NCI-H2081 (cell line): ENCODE measurements around the gene TUBAL3.
A peak's percentile ranks its signal among the peaks of the same experiment; 100 is the strongest.
"Not testable (repeated sequence)": the region's sequence is repeated elsewhere in the genome, so short reads cannot be mapped to it uniquely, and the experiment has no call there.

ENCODE experiments used
- DNase-seq, 2 experiments: peaks; one replicate each; lab custom pipeline; 2025; lab: John Stamatoyannopoulos, UW

The TUBAL3 gene

DNA sequence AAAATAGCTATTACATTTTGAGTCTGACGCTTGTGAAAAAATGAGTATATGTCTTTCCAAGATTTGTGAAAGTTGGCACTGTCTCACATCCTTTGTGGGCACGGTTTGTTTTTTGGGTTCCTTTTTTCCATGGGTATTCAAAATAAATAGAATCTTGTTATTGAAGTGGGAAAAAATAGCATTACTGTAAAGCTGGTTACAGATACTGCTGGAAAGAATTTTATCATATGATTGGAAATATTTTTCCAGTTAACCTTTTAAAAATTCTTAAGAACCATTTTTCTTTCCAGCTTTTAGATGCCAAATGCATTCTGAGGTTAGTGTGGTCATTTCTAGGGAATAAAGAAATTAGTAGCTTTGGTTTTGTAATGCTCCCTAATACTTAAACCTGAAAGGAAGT lies 19.1 kb upstream of the TUBAL3 start:
- DNase-seq: no peak

DNA sequence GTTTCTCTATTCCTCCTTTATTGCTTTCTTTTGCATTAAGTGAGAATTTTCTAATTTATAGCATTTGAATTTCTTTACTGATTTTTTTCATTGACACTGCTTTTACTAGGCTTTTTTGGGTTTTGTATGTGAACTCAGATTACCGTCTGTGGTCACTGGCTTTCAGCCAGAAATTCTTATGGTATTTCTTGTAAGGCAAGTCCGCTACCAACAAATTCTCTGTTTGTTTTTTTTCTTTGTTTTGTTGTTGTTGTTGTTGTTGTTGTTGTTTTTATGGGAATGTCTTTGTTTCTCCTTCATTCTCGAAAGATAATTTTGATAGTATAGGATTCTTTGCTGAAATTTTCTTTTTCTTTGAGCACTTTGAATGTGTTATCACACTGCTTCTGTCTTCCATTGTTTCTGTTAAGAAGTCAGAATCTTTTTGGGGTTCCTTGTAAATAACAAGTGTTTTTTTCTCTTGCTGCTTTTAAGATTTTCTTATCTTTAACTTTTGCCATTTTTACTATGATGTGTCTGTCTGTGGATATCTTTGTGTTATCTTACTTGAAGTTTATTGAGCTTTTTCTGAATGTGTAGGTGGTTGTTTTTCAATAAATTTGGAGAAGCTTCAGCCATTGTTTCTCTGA lies 15.0 kb upstream of the TUBAL3 start:
- DNase-seq: no peak

GRCh38 chr10:5418584-5418983 lies 14.0 kb upstream of the TUBAL3 start:
- DNase-seq: no peak

DNA sequence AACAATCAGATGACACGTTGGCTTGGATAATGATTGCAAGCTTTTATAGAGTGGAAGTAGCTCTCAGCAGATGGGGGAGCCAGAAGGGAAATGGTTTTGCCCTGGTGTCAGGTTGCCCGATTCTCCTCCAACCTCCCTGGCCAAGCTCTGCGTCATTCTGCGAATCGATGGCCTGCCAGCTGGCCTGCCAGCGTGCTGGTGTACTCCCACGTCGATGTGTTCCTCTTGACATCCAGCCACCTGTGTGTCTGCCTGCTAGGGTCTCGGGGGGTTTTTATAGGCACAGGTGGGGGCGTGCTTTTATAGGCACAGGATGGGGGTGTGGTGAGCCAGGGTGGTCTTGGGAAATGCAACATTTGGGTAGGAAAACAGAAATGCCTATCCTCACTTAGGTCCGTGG lies 12.4 kb upstream of the TUBAL3 start:
- peak in 1 of 2 experiments; percentile 3 for DNase-seq

- peak in 1 of 2 experiments; percentile 42 for DNase-seq
Observed at GRCh38 chr10:5413012-5413938, 8.6 kb upstream of the TUBAL3 start.

DNA sequence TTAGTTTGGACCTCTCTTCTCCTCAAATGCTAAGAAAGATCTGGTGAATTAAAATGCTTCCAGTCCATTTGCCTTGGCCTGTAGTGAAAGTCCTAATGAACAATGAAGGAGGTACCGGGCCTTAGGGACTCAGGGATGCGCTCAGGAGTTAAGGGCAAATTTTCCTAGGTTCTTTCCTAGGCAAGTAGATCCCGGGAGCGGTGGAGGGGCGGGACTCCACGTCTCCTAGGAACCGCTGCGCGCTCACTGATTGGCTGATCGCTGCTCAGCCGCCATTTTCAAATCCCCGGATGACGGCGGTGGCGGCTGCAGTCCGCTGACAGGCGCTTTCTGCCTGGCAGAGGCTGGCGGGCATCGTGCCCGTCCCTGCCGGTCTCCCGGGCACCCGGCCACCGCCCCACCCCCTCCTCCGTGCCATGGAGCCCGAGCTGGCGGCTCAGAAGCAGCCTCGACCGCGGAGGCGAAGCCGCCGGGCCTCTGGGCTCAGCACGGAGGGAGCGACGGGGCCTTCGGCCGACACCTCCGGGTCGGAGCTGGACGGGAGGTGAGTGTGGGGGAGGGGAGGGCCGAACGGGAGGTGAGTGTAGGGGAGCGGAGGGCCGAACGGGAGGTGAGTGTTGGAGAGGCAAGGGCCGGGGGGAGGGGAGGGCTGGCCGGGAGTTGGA lies 7.8 kb upstream of the TUBAL3 start, which contains the start of gene NET1:
TSS of gene NET1 (plus strand) at position 281 of the 665 bp plus-strand sequence. CDS start at position 417, 136 bp downstream.
- peak; percentile 78 to 90 for DNase-seq

- no peak for DNase-seq
Observed at GRCh38 chr10:5411941-5412276, 7.3 kb upstream of the TUBAL3 start.

DNA sequence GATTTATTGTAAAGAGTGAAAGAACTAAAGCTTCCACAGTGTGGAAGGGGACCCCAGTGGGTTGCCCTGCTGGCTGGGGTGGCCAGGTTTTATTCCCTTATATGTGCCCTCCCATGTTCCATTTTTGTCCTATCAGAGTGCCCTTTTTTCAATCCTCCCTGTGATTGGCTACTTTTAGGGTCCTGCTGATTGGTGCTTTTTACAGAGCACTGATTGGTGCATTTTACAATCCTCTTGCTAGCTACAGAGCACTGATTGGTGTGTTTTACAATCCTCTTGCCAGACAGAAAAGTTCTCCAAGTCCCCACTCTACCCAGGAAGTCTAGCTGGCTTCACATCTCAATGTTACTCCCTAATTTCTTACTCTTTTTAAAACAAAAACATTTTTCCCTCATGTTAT lies 6.2 kb upstream of the TUBAL3 start:
- DNase-seq: not testable (repeated sequence)

DNA sequence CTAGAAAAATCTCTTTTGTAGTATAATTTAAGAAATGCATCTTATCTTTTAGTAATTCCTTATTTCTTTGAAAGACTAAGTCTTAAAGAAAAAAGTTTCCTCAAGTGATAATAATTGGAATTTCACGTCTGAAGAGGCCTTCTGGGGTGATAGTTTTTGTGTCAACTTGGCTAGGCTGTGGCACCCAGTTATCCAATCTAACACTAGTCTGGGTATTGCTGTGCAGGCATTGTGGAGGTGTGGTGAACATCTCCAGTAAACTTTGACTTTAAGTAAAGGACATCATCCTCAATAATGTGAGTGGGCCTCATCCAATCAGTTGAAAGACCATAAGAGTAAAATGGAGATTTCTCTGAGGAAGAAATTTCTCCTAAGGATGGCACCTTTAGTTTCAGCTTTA lies 2.3 kb upstream of the TUBAL3 start:
- DNase-seq: no peak

- no peak for DNase-seq
Observed at GRCh38 chr10:5402798-5403197, 1.8 kb downstream of the TUBAL3 start.

GRCh38 chr10:5400468-5401240 lies 4.0 kb downstream of the TUBAL3 start:
- DNase-seq: peak; percentile 19 to 54

DNA sequence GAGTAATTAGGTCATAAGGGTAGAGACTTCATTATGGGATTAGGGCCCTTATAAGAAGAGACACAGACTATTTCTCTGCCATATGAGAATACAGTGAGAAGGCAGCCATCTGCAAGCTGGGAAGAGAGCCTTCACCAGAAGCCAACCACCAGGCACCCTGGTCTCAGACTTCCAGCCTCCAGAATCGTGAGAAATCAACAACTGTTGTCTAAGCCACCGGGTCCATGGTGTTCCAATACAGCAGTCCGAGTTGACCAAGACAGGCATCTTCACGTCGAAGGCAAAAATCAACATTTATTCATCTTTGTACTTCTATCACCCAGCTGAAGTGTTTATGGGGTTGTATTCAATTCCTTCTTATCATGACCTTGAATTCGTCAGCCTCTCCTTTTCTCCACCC lies 5.3 kb downstream of the TUBAL3 start:
- no peak for DNase-seq

DNA sequence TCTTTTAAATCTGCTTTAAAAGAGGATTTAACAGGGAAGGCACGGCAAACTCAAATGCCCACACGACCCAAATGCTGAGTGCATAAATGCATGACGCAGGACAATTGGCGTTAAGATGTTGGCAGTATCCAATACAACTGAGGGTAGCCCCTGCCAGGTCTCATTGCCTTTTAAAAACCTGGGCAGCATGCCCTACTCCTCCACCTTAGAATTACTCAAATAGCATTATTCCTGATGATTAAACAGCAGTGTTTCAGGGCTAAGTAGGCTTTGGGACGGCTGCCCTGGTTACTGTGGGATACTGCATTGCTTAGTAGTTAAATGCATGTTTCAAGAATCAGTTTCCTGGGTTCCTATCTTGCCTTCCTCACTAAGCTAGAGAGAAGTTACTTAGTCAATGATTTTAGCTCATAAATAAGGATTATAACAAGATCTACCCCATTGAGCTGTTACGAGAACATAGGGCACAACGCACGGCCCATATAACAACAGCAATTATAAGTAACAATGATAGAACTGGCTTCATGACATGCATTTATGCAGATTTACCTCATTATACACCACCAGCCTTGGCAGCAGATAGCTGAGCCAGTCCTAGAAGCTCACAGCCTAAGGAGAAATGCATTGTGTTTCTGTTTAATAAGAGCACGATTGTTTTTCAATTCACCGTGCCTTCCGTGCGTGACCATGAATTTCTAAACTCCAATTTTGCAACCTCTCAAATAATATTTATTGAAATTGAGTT lies 7.9 kb downstream of the TUBAL3 start:
- DNase-seq: peak; percentile 36 to 73

DNA sequence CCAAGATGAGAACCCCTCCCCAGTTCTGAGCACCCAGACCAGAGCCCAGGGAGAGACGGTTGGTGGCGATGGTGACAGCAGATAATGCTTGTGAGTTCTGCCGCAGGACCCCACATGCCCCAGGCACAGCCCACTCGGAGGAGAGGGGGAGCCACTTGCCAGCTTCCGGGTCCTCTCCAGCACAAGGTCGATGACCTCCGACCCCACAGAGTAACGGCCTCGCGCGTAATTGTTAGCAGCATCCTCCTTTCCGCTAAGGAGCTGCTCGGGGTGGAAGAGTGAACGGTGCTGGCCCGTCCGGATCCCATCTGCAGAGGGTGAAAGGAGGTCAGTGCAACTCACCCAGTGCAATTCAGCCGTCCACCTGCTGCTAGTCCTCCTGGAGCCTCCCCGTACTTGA lies 9.5 kb downstream of the TUBAL3 start:
- DNase-seq: no peak

DNA sequence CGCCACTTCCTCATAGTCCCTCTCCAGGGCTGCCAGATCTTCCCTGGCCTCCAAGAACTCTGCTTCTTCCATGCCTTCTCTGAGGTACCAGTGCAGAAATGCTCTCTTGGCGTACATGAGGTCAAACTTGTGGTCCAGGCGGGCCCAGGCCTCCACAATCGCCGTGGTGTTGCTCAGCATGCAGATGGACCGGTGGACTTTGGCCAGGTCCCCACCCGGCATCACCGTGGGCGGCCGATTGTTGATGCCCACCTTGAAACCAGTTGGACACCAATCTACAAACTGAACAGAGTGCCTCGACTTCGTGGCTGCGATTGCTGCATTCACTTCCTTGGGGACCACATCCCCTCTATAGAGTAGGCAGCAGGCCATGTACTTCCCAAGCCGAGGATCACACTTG lies 11.1 kb downstream of the TUBAL3 start:
- DNase-seq: no peak

- DNase-seq: no peak
Observed at GRCh38 chr10:5391790-5392189, 12.8 kb downstream of the TUBAL3 start.

DNA sequence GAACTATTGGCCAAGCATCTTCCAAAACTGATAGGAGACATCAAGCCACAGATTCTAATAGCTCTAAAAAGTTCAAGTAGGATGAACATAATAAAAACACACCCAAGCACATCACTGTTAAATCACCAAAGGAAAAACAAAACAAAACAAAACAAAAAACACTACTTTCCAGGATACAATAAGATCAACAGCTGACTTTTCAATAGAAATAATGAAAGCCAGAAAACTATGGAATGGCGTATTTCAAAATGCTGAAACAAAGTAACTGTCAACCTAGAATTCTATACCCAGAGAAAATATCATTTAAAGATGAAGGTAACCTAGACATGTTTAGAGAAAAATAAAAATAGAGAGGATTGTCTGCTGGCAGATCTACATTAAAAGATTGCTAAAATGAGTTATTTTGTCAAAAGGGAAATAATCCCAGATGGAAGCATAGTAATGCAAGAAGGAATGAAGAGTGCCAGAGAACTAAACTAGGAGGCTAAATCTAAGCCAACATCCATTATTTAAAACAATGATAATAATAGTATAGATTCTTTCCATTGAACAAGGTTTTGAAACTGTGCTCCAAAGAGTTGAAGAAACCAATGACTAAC lies 13.9 kb downstream of the TUBAL3 start:
- no peak for DNase-seq

GRCh38 chr10:5387169-5387568 lies 17.5 kb downstream of the TUBAL3 start:
- no peak for DNase-seq

DNA sequence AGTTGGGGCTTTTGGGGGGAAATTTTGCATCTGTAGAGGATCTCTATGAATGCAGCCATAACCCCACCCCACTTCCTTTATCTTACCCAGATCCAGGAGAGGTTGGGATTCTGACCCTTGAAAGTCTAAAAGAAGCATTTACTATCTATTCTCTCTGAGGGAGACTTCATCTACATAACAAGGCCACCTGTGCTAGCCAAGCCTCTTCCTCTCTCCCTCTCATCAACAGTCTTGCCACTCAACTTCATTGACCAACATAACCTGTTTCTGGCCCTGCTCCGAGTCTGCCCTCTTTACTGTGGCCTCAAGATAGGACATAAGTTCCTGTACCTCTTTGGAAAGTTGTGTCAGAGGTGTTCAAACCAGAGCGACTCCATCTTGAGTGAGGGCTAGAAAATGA lies 19.4 kb downstream of the TUBAL3 start:
- no peak for DNase-seq

GRCh38 chr10:5381187-5381586 lies 23.4 kb downstream of the TUBAL3 start:
- no peak for DNase-seq

GRCh38 chr10:5380395-5380794 lies 24.2 kb downstream of the TUBAL3 start:
- not testable (repeated sequence) for DNase-seq
